Measurements from ENCODE around the gene NAA60. TPM values are rescaled to one million over a fixed set of nuclear protein-coding genes. Genes with fewer than 3 reads are reported as not detected.

Gene NAA60
- total RNA-seq, 1 donor from 2014 or later: 50.6 TPM

DNA sequence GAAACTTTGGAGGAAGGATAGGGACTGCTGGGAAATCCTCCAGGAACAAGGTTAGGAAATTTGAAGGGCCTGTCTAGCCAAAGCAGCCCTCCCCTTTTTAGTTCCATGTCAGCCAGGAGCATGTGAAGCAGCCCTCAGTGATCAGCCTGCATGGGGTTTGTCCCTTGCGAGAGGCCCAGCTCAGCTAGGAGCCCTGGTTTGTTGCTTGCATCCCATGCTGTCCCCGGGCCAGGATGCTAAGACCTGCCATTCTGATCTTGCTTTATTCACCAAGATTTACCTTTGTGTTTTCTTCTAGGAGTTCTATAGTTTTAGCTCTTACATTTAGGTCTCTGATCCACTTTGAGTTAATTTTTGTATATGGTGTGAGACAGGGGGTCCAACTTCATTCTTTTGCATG lies 84.9 kb downstream of the NAA60 start:
- Mint-ChIP-seq H3K36me3 (peaks cover 57% of the 10 kb centered on the region), H3K9me3 (peaks cover 12% of the 10 kb centered on the region), H3K4me1 (no peaks in the 10 kb centered on the region), H3K27me3 (ENCODE audit: low read depth) (no peaks in the 10 kb centered on the region), H3K4me3 (no peak overlapping the region), H3K27ac (no peak overlapping the region)
- no peak for DNase-seq (ENCODE audit: low spot score in 2 of 2, unreplicated experiment in 2 of 2)
- TF ChIP-seq, protein P1, sequence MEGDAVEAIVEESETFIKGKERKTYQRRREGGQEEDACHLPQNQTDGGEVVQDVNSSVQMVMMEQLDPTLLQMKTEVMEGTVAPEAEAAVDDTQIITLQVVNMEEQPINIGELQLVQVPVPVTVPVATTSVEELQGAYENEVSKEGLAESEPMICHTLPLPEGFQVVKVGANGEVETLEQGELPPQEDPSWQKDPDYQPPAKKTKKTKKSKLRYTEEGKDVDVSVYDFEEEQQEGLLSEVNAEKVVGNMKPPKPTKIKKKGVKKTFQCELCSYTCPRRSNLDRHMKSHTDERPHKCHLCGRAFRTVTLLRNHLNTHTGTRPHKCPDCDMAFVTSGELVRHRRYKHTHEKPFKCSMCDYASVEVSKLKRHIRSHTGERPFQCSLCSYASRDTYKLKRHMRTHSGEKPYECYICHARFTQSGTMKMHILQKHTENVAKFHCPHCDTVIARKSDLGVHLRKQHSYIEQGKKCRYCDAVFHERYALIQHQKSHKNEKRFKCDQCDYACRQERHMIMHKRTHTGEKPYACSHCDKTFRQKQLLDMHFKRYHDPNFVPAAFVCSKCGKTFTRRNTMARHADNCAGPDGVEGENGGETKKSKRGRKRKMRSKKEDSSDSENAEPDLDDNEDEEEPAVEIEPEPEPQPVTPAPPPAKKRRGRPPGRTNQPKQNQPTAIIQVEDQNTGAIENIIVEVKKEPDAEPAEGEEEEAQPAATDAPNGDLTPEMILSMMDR (IDR thresholded peaks at IDR 0.05; ENCODE audit: unreplicated experiment): no peak

DNA sequence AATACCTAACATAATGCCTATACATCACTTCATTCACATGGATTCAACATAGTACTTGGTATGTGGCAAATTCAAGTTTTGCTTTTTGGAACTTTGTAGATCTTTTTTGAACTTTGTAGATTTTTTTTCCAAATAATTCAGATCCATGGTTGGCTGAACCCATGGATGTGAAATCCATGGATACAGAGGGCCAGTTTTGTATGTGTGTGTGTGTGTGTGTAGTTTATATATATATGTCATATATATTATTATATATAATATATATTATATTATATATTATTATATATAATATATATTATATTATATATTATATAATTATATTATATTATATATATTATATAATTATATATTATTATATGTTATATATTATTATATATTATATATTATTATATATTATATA lies 85.7 kb downstream of the NAA60 start:
- H3K4me1 Mint-ChIP-seq: no peaks in the 10 kb centered on the region
- peaks cover 60% of the 10 kb centered on the region for H3K36me3 Mint-ChIP-seq
- H3K9me3 Mint-ChIP-seq: peaks cover 12% of the 10 kb centered on the region
- DNase-seq (ENCODE audit: low spot score in 2 of 2, unreplicated experiment in 2 of 2): no peak
- no peak overlapping the region for H3K27ac Mint-ChIP-seq
- H3K4me3 Mint-ChIP-seq: no peak overlapping the region
- H3K27me3 Mint-ChIP-seq (ENCODE audit: low read depth): no peaks in the 10 kb centered on the region
- TF ChIP-seq, protein P1 (IDR thresholded peaks at IDR 0.05; ENCODE audit: unreplicated experiment): no peak

DNA sequence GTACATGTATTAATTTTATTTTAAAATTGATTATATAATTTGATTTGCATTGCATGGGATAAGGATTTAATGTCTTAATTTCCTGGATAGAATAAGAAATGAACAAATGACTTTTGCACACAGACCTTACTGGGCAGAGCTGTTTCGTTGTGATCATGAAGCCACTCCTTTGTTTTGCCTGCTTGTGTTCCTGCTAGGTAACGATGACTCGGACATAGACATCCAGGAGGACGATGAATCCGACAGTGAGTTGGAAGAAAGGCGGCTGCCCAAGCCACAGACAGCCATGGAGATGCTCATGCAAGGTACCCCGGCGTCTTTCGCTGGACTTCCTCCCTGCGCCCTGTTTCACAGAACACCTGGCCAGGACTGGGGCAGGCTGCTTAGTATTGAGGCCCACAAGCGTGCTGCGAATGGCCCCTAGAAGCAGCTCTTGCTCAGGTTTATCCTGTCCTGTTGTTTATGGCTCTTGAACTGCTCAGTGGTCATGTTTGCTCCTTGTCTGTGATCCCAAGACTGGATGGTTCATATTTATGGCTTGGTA lies 87.0 kb downstream of the NAA60 start:
- DNase-seq (ENCODE audit: low spot score in 2 of 2, unreplicated experiment in 2 of 2): no peak

DNA sequence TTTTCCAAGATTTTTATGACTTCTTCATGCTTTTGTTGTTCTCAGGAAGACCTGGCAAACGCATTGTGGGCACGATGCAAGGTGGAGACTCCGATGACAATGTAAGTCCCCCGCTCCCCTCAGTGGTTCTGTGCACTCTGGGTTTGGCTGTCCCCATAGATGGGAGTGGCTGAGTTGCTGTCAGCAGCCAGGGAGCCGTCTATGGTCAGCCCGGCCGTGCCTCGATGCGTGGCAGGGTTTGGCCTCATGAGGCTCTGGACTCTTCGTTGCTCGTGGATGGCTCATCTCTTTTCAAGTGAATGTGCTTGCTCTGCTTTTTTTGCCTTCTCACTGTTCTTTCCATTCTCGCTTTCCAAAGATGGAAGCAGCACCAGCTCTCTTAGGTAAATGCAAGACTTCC lies 89.3 kb downstream of the NAA60 start:
- DNase-seq (ENCODE audit: low spot score in 2 of 2, unreplicated experiment in 2 of 2): no peak
- TF ChIP-seq, protein P1 (IDR thresholded peaks at IDR 0.05; ENCODE audit: unreplicated experiment): no peak
- Mint-ChIP-seq H3K9me3 (peaks cover 10% of the 10 kb centered on the region), H3K4me1 (no peaks in the 10 kb centered on the region), H3K27me3 (ENCODE audit: low read depth) (no peaks in the 10 kb centered on the region), H3K4me3 (no peak overlapping the region), H3K27ac (no peak overlapping the region), H3K36me3 (peaks cover 57% of the 10 kb centered on the region)

More for the DNA sequence above, 87.0 kb downstream of the NAA60 start:
- H3K4me1 Mint-ChIP-seq: no peaks in the 10 kb centered on the region
- TF ChIP-seq, protein P1 (IDR thresholded peaks at IDR 0.05; ENCODE audit: unreplicated experiment): no peak
- H3K36me3 Mint-ChIP-seq: peaks cover 64% of the 10 kb centered on the region
- H3K27ac Mint-ChIP-seq: no peak overlapping the region
- H3K27me3 Mint-ChIP-seq (ENCODE audit: low read depth): no peaks in the 10 kb centered on the region
- no peak overlapping the region for H3K4me3 Mint-ChIP-seq
- H3K9me3 Mint-ChIP-seq: peaks cover 12% of the 10 kb centered on the region

DNA sequence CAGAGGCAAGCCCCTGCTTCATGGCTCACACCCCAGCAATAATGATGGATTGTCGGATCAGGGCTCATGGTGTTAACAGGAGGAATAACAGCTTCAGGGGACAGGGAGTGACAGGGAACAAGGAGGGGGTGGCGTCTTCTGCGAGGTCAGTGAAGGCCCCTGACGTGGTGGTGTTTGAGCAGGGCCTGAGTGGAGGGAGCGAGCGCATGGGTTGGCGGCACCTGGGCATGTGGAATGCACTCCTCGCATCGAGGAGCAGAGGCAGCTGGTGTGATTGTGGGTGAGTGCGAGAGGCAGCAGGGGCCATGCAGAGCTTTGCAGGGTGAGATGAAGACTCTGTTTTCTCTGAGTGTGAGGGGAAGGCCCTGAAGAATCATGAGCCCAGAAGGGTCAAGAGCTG lies 90.6 kb downstream of the NAA60 start:
- peaks cover 45% of the 10 kb centered on the region for H3K36me3 Mint-ChIP-seq
- H3K9me3 Mint-ChIP-seq: no peaks in the 10 kb centered on the region
- H3K4me1 Mint-ChIP-seq: no peaks in the 10 kb centered on the region
- no peaks in the 10 kb centered on the region for H3K27me3 Mint-ChIP-seq (ENCODE audit: low read depth)
- TF ChIP-seq, protein P1 (IDR thresholded peaks at IDR 0.05; ENCODE audit: unreplicated experiment): no peak
- no peak for DNase-seq (ENCODE audit: low spot score in 2 of 2, unreplicated experiment in 2 of 2)
- no peak overlapping the region for H3K4me3 Mint-ChIP-seq
- H3K27ac Mint-ChIP-seq: no peak overlapping the region

DNA sequence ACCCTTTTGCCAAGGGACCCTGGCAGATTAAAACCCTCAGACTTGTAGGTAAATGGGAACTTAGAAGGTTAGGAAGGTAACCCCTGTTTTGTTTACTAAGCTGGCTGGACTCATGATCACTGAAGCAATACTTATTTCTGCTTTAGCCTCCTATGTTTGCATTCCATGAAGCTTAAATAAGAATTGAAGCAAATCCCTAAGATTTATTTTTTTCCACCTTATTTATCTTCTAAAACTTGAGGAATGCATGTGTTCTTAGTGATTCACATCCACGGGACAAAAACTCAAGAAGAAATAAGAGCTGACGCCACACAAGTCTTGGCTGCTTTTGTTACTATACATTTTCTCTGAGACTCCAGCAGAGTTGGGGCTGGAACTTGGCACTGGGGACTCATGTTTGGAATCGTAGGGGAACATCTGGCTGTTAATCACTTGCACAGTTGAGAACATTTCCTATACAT lies 92.8 kb downstream of the NAA60 start:
- H3K9me3 Mint-ChIP-seq: no peaks in the 10 kb centered on the region
- no peak overlapping the region for H3K27ac Mint-ChIP-seq
- TF ChIP-seq, protein P1 (IDR thresholded peaks at IDR 0.05; ENCODE audit: unreplicated experiment): no peak
- DNase-seq (ENCODE audit: low spot score in 2 of 2, unreplicated experiment in 2 of 2): no peak
- H3K27me3 Mint-ChIP-seq (ENCODE audit: low read depth): no peaks in the 10 kb centered on the region
- no peak overlapping the region for H3K4me3 Mint-ChIP-seq
- no peaks in the 10 kb centered on the region for H3K4me1 Mint-ChIP-seq
- H3K36me3 Mint-ChIP-seq: peaks cover 40% of the 10 kb centered on the region

All from mesothelial cell of epicardium (in vitro differentiated cells).